Stimulated activated CD8-positive, alpha-beta memory T cell treated with anti-CD3 and anti-CD28 coated beads, Interleukin-15, amount 100 ng/mL, for 48 hours (primary cell): Measurements from ENCODE around the gene RPP25L.

Source experiments
- DNase-seq, 2 donors: peaks; one replicate each; pipeline ENCODE4 v3.0.0-alpha.2; 2020; ENCODE audit warnings: low read depth in 2 of 2

The RPP25L gene

GRCh38 chr9:34585946-34586669 is 25.8 kb downstream of the RPP25L start:
- no peak for DNase-seq

GRCh38 chr9:34584970-34585369 is 26.9 kb downstream of the RPP25L start:
- DNase-seq, result no peak

- DNase-seq, result no peak
Observed at GRCh38 chr9:34582787-34583186, 29.1 kb downstream of the RPP25L start.

DNA sequence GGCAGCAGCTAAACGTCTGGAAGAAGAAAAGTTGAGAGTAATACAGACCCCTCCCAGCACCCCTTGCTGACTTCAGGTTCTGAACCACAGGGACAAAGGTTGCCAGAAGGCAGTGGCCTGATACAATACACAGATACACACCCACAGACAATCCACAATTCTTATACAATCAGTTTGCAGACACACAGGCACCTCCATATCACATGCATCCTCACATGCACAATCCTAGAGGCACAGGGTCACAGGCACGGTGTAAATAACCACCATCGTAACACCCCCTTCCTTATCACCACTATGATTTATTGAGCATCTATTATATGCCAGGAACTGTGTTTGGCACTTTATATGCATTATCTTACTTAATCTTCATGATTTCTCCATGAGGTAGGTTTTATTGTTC is 30.6 kb downstream of the RPP25L start:
- DNase-seq, result no peak

GRCh38 chr9:34580358-34580757 is 31.5 kb downstream of the RPP25L start:
- no peak for DNase-seq

GRCh38 chr9:34579808-34580163 is 32.1 kb downstream of the RPP25L start:
- no peak for DNase-seq

- no peak for DNase-seq
Observed at GRCh38 chr9:34579104-34579807, 32.6 kb downstream of the RPP25L start.

GRCh38 chr9:34578241-34579103 is 33.4 kb downstream of the RPP25L start:
- no peak for DNase-seq

GRCh38 chr9:34577400-34578240 is 34.3 kb downstream of the RPP25L start:
- no peak for DNase-seq

GRCh38 chr9:34576597-34577399 is 35.1 kb downstream of the RPP25L start:
- no peak for DNase-seq

DNA sequence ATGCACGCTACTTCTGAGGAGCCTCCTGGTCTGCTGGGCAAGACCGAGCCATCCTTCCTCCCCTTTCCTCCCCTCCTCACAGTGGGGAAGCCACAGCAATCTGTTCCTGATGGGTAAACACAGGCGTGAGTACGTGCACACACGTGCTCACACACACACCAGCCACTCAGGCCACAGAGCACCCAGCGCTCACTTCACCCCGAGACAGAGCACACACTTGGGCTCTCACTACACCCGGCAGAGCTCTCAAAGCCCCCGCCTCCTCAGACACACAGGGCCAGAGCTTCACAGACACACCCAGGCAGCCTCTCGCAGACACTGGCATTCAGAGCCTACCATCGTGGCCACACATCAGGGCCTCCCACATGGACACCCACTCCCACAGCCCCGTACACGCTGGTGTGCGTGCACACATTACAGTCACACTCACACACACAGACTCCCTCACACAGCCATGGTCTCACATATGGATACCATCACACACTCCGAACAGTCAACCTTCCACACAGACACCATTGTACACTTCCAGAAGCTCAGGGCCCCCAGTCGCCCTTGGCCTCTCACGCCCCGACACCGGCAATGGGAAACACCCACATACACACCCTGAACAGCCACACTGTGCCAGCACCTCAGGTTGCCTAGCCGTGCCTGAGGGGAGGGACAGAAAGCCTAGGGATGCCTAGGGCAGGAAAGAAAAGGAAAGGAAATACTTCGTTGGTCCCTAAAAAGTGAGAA is 35.9 kb downstream of the RPP25L start:
- DNase-seq, result no peak

DNA sequence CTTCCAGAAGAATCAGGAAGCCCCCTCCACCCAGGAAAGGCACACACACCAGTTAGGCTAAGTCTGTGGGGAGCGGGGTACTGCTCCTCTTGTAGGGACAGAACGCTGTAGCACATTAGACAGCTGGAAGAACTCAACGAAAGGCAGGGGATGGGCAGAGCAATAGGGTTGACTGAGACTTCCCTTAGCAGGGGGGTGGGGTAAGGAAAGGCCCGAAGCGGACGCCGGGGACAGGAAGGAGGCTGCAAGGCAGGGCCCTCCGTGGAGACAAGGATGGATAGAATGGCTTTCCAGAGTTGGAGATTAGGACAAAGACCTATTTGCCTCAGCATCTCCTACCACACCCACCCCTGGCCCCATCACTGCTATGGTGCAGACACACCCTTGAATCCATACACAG is 36.7 kb downstream of the RPP25L start:
- DNase-seq, result no peak

GRCh38 chr9:34574571-34574970 is 37.3 kb downstream of the RPP25L start:
- DNase-seq, result no peak

GRCh38 chr9:34573599-34574325 is 38.1 kb downstream of the RPP25L start:
- no peak for DNase-seq

- DNase-seq, result no peak
Observed at GRCh38 chr9:34572628-34573027, 39.3 kb downstream of the RPP25L start.

DNA sequence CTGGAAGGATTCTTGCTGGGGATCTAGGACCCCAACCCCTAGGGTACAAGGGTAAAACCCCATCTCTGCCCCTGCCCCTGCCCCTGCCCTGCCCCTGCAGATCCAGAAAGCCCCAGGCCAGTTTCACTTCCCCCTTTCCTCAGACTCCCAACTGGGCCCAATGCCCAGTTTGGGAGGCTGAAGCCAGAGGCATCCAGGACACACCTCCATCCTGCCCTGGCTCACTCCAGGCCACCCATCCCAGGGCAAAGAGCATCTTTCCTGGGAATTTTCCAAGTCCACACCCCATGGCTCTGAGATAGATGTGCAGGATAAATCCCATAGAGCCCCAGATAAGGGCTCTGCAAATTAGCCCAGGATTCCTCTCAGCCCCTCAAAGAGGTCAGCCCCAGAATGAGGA is 39.8 kb downstream of the RPP25L start:
- no peak for DNase-seq

GRCh38 chr9:34571481-34571810 is 40.5 kb downstream of the RPP25L start:
- no peak for DNase-seq

DNA sequence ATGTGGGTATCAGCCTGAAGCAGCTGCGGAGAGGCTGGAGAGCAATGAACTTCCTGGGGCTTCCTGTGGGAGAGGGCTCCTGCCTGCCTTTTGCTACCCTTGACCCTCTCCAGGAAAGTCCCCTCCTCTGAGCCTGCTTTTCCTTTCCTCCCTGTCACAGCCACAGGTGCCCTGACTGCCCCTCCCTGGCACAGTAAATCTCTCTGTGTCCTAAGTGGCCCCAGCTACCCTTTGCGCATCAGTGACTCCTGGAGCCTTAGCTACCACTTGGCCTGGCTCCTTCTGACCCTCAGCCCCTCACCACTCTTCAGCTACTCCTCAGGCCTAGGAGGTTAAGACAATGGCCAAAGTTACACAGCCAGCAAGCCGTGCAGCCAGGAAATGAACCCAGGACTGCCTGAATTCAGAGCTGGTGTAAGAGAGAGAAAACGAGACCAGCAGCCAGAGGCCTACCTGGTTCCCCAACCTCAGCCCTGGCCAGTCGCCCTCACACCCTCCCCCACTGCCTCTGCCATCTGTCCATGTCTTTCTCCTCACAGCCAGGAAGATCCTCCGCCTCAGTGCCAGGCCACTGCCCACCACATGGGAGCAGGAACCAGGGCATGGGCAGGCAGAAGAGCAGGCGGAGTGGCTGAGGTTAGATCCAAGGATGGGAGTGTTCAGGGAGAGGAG is 41.0 kb downstream of the RPP25L start:
- DNase-seq, result no peak

GRCh38 chr9:34570376-34570775 is 41.5 kb downstream of the RPP25L start:
- DNase-seq, result no peak
